SU-DHL-6 (cell line): ENCODE results near the gene ASPA.

Experiments
- EZH2phosphoT487 ChIP-seq: fragments of 200-600 bp; sonication (generic), shearing (Covaris generic); conservative IDR thresholded peaks from 2 replicates; pipeline ENCODE4 v1.6.1; 2018; ENCODE audit warnings: mild to moderate bottlenecking, antibody characterized with exemption, low read length, moderate library complexity, mixed read lengths
- TF ChIP-seq, protein P1 (sequence below): fragments of 200-600 bp; sonication (generic); IDR thresholded peaks from one replicate; pipeline ENCODE4 v1.5.1; 2017; ENCODE audit warnings: antibody characterized with exemption, mild to moderate bottlenecking, low read length, moderate library complexity; ENCODE audit not compliant: insufficient read depth, poor library complexity, severe bottlenecking

DNA sequence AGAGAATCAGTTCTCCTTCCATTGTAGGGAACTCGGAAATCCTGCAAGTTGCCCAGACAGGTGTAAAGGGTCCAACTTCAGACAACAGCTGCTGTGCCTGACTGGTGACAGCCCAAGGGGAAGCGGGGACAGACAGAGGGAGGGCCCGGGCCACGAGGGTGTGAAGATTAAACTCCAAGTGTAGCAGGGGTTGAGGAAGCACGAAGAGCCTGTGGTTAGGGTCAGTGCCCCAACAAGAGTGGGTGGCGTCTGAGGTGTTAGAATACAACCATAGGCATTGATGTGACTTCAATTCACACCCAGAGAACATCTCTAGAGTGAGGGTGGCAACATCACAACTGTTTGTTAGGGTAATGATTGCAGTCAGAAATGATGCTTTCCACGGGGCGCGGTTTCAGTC lies 39.1 kb downstream of the ASPA start:
- TF ChIP-seq, protein P1, sequence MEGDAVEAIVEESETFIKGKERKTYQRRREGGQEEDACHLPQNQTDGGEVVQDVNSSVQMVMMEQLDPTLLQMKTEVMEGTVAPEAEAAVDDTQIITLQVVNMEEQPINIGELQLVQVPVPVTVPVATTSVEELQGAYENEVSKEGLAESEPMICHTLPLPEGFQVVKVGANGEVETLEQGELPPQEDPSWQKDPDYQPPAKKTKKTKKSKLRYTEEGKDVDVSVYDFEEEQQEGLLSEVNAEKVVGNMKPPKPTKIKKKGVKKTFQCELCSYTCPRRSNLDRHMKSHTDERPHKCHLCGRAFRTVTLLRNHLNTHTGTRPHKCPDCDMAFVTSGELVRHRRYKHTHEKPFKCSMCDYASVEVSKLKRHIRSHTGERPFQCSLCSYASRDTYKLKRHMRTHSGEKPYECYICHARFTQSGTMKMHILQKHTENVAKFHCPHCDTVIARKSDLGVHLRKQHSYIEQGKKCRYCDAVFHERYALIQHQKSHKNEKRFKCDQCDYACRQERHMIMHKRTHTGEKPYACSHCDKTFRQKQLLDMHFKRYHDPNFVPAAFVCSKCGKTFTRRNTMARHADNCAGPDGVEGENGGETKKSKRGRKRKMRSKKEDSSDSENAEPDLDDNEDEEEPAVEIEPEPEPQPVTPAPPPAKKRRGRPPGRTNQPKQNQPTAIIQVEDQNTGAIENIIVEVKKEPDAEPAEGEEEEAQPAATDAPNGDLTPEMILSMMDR, result no peak
- TF ChIP-seq EZH2phosphoT487, result no peak
